Measurements from ENCODE around the gene MX2.
"Not testable (repeated sequence)": the region's sequence is repeated elsewhere in the genome, so short reads cannot be mapped to it uniquely, and the experiment has no call there.

Gene MX2

GRCh38 chr21:41387824-41388223 lies 26.0 kb downstream of the MX2 start:
- no peak for DNase-seq

GRCh38 chr21:41388259-41388658 lies 26.4 kb downstream of the MX2 start:
- no peak for DNase-seq

GRCh38 chr21:41390043-41390639 lies 28.3 kb downstream of the MX2 start:
- no peak for DNase-seq

GRCh38 chr21:41393876-41394465 lies 32.1 kb downstream of the MX2 start:
- no peak for DNase-seq

GRCh38 chr21:41396558-41397075 lies 34.8 kb downstream of the MX2 start:
- DNase-seq = no peak

- DNase-seq = no peak
Observed at GRCh38 chr21:41397471-41397891, 35.7 kb downstream of the MX2 start.

- no peak for DNase-seq
Observed at GRCh38 chr21:41398251-41398650, 36.4 kb downstream of the MX2 start.

GRCh38 chr21:41398831-41399230 lies 37.0 kb downstream of the MX2 start:
- DNase-seq = no peak

- no peak for DNase-seq
Observed at GRCh38 chr21:41399246-41399800, 37.5 kb downstream of the MX2 start.

- no peak for DNase-seq
Observed at GRCh38 chr21:41402231-41402630, 40.4 kb downstream of the MX2 start.

- DNase-seq = no peak
Observed at GRCh38 chr21:41402796-41403195, 41.0 kb downstream of the MX2 start.

- no peak for DNase-seq
Observed at GRCh38 chr21:41403331-41403730, 41.5 kb downstream of the MX2 start.

GRCh38 chr21:41403966-41404365 lies 42.1 kb downstream of the MX2 start:
- no peak for DNase-seq

GRCh38 chr21:41405321-41405720 lies 43.5 kb downstream of the MX2 start:
- DNase-seq = no peak

- DNase-seq = no peak
Observed at GRCh38 chr21:41406340-41406739, 44.5 kb downstream of the MX2 start.

GRCh38 chr21:41407541-41408460 lies 46.0 kb downstream of the MX2 start:
- no peak for DNase-seq

- DNase-seq = no peak
Observed at GRCh38 chr21:41410361-41410760, 48.5 kb downstream of the MX2 start.

- no peak for DNase-seq
Observed at GRCh38 chr21:41410767-41411448, 49.1 kb downstream of the MX2 start.

- DNase-seq = peak; percentile 26
Observed at GRCh38 chr21:41411449-41412089, 49.7 kb downstream of the MX2 start.

GRCh38 chr21:41417505-41417904 lies 55.7 kb downstream of the MX2 start:
- not testable (repeated sequence) for DNase-seq

GRCh38 chr21:41418393-41418792 lies 56.6 kb downstream of the MX2 start:
- DNase-seq = no peak

GRCh38 chr21:41418956-41419680 lies 57.3 kb downstream of the MX2 start:
- DNase-seq = no peak

Measured in CD4-positive, alpha-beta T cell treated with Interleukin-17A for 1 hour (primary cell).